NCI-H2107 treated with DMSO at 0.1 percent for 48 hours (cell line): ENCODE measurements around the gene HSP90AB1.

Experiments
- DNase-seq: peaks from one replicate; lab custom pipeline; 2025; ENCODE audit not compliant: unreplicated experiment; lab: John Stamatoyannopoulos, UW

Gene HSP90AB1

GRCh38 chr6:44284867-44285266, 38.0 kb downstream of the HSP90AB1 start:
- DNase-seq: no peak

GRCh38 chr6:44285552-44286284, 38.8 kb downstream of the HSP90AB1 start:
- DNase-seq: no peak

GRCh38 chr6:44286285-44286565, 39.3 kb downstream of the HSP90AB1 start:
- no peak for DNase-seq

GRCh38 chr6:44286747-44287146, 39.8 kb downstream of the HSP90AB1 start:
- no peak for DNase-seq

- DNase-seq: no peak
Observed at GRCh38 chr6:44289726-44290260, 42.9 kb downstream of the HSP90AB1 start.

- DNase-seq: no peak
Observed at GRCh38 chr6:44291841-44292240, 44.9 kb downstream of the HSP90AB1 start.

- DNase-seq: no peak
Observed at GRCh38 chr6:44292661-44293365, 45.9 kb downstream of the HSP90AB1 start.

GRCh38 chr6:44294832-44295791, 48.2 kb downstream of the HSP90AB1 start:
- no peak for DNase-seq

GRCh38 chr6:44297063-44298038, 50.5 kb downstream of the HSP90AB1 start:
- no peak for DNase-seq

GRCh38 chr6:44298055-44298803, 51.3 kb downstream of the HSP90AB1 start:
- DNase-seq: no peak

GRCh38 chr6:44298864-44299263, 52.0 kb downstream of the HSP90AB1 start:
- DNase-seq: no peak

- no peak for DNase-seq
Observed at GRCh38 chr6:44300292-44300823, 53.5 kb downstream of the HSP90AB1 start.

- no peak for DNase-seq
Observed at GRCh38 chr6:44301106-44301505, 54.2 kb downstream of the HSP90AB1 start.

- no peak for DNase-seq
Observed at GRCh38 chr6:44301782-44302564, 55.1 kb downstream of the HSP90AB1 start.

- DNase-seq: no peak
Observed at GRCh38 chr6:44302856-44303255, 56.0 kb downstream of the HSP90AB1 start.
